ENCODE data around the gene ADAM19.

- TF ChIP-seq CTCF (IDR thresholded peaks at IDR 0.05) (no peak), POLR2A (IDR thresholded peaks at IDR 0.05) (no peak)
Observed at GRCh38 chr5:157600252-157600651, 24.7 kb upstream of the ADAM19 start.
